GM18519 (cell line): ENCODE results near the gene LYPD8.
"Not testable (repeated sequence)": the region's sequence is repeated elsewhere in the genome, so short reads cannot be mapped to it uniquely, and the experiment has no call there.

Experiments used
- ATAC-seq: cut with Tn5 transposase; IDR thresholded peaks from one replicate; pipeline ENCODE4 v1.9.1; 2021; ENCODE audit warnings: mild to moderate bottlenecking, moderate library complexity; ENCODE audit not compliant: unreplicated experiment, low FRiP score

Gene LYPD8

GRCh38 chr1:248755517-248755916 lies at the start of gene LYPD8:
LYPD8 (minus strand) TSS chr1:248755759; CDS start chr1:248751081, 4,678 bp downstream.
- no peak for ATAC-seq

- peak; percentile 88 for ATAC-seq
Observed at GRCh38 chr1:248804771-248805681, 49.5 kb upstream of the LYPD8 start.

GRCh38 chr1:248803501-248803900 lies 47.9 kb upstream of the LYPD8 start:
- not testable (repeated sequence) for ATAC-seq

GRCh38 chr1:248802454-248802853 lies 46.9 kb upstream of the LYPD8 start:
- no peak for ATAC-seq

- ATAC-seq: no peak
Observed at GRCh38 chr1:248800459-248800858, 44.9 kb upstream of the LYPD8 start.

GRCh38 chr1:248798791-248799190 lies 43.2 kb upstream of the LYPD8 start:
- ATAC-seq: no peak

- ATAC-seq: not testable (repeated sequence)
Observed at GRCh38 chr1:248794663-248795062, 39.1 kb upstream of the LYPD8 start.

GRCh38 chr1:248793592-248793991 lies 38.0 kb upstream of the LYPD8 start:
- ATAC-seq: peak; percentile 90

GRCh38 chr1:248792342-248792741 lies 36.8 kb upstream of the LYPD8 start:
- ATAC-seq: peak; percentile 46

- no peak for ATAC-seq
Observed at GRCh38 chr1:248791010-248791409, 35.5 kb upstream of the LYPD8 start.

- ATAC-seq: no peak
Observed at GRCh38 chr1:248790456-248790855, 34.9 kb upstream of the LYPD8 start.

GRCh38 chr1:248789337-248789736 lies 33.8 kb upstream of the LYPD8 start:
- ATAC-seq: not testable (repeated sequence)

- no peak for ATAC-seq
Observed at GRCh38 chr1:248788327-248788726, 32.8 kb upstream of the LYPD8 start.

- ATAC-seq: no peak
Observed at GRCh38 chr1:248787430-248787829, 31.9 kb upstream of the LYPD8 start.

GRCh38 chr1:248786156-248786555 lies 30.6 kb upstream of the LYPD8 start:
- ATAC-seq: no peak

GRCh38 chr1:248783367-248783766 lies 27.8 kb upstream of the LYPD8 start:
- no peak for ATAC-seq

GRCh38 chr1:248782416-248783141 lies 27.0 kb upstream of the LYPD8 start:
- ATAC-seq: no peak

- no peak for ATAC-seq
Observed at GRCh38 chr1:248779350-248779749, 23.8 kb upstream of the LYPD8 start.

GRCh38 chr1:248778906-248779305 lies 23.3 kb upstream of the LYPD8 start:
- ATAC-seq: no peak

GRCh38 chr1:248776991-248777390 lies 21.4 kb upstream of the LYPD8 start:
- ATAC-seq: no peak

- ATAC-seq: no peak
Observed at GRCh38 chr1:248775441-248775840, 19.9 kb upstream of the LYPD8 start.

GRCh38 chr1:248759644-248760043 lies 4.1 kb upstream of the LYPD8 start:
- no peak for ATAC-seq
